A549 (cell line): ENCODE measurements around the gene DSTN.

Source experiments
- CTCF ChIP-seq: fragments of >200 bp; sonication (Bioruptor Twin); formaldehyde crosslinking; IDR thresholded peaks from 3 replicates; pipeline ENCODE4 v1.5.1; 2016
- EP300 ChIP-seq, 2 experiments: fragments of >200 bp; sonication (Bioruptor Twin); formaldehyde crosslinking; IDR thresholded peaks; 2 replicates in 1 of 2; 3 replicates in 1 of 2; pipeline ENCODE4 v1.6.1; 2016 to 2017
- HEYL ChIP-seq: fragments of 250-450 bp; sonication (Bioruptor Pico); IDR thresholded peaks from 2 replicates; pipeline ENCODE4 v1.8.0; 2021; ENCODE audit warnings: mild to moderate bottlenecking, moderate library complexity
- HOXB13 ChIP-seq: fragments of 250-450 bp; sonication (Bioruptor Pico); IDR thresholded peaks from 2 replicates; pipeline ENCODE4 v1.5.0; 2020; ENCODE audit warnings: low read depth, mild to moderate bottlenecking, moderate library complexity
- KDM5A ChIP-seq: fragments of 200-600 bp; sonication (generic); IDR thresholded peaks from 2 replicates; pipeline ENCODE4 v1.6.1; 2016; ENCODE audit warnings: antibody characterized with exemption, mild to moderate bottlenecking
- PBX3 ChIP-seq: IDR thresholded peaks from 2 replicates; pipeline ENCODE4 v1.6.1; 2012
- POLR2A ChIP-seq: IDR thresholded peaks from 2 replicates; pipeline ENCODE4 v1.6.1; 2012; ENCODE audit warnings: mild to moderate bottlenecking, low read length
- RFX5 ChIP-seq: fragments of 450-650 bp; IDR thresholded peaks from 2 replicates; pipeline ENCODE4 v1.7.1; 2014; ENCODE audit warnings: antibody characterized with exemption, mild to moderate bottlenecking, moderate library complexity

- TF ChIP-seq POLR2A (no peak), PBX3 (no peak), RFX5 (no peak), CTCF (no peak), KDM5A (no peak), HEYL (CRISPR knock-in tag) (no peak), EP300 (IDR thresholded peaks at IDR 0.05) (no peak), HOXB13 (CRISPR knock-in tag) (no peak)
Measured at GRCh38 chr20:17657898-17658647, 88.2 kb downstream of the DSTN start.
